ENCODE measurements around the gene MTFMT. TPM values are rescaled to one million over a fixed set of nuclear protein-coding genes. Genes with fewer than 3 reads are reported as not detected.

MTFMT gene
- total and polyA plus RNA-seq, 2 of the 13 experiments (the other 11 are each of a cell fraction or from before 2014, with no cell fraction given) = 9.9 to 23.2 TPM

GRCh38 chr15:64981812-64982431 is 47.5 kb downstream of the MTFMT start (continued):
- TF ChIP-seq ZFY (CRISPR knock-in tag; IDR thresholded peaks at IDR 0.05) = peak; percentile 36; the same call in 1 of the 2 replicates
- no peak for TF ChIP-seq ZNF18 (CRISPR knock-in tag; IDR thresholded peaks at IDR 0.05; ENCODE audit: insufficient replicate concordance)
- peak; percentile 31; the same call in 1 of the 2 replicates for TF ChIP-seq DRAP1 (CRISPR knock-in tag; IDR thresholded peaks at IDR 0.05)
- no peak for TF ChIP-seq HNRNPL (IDR thresholded peaks at IDR 0.05; ENCODE audit: low read depth, low read length)
- TF ChIP-seq MAFG (CRISPR knock-in tag; IDR thresholded peaks at IDR 0.05) = no peak
- TF ChIP-seq ZBTB8A (CRISPR knock-in tag; IDR thresholded peaks at IDR 0.05; ENCODE audit: borderline replicate concordance, low read depth) = no peak
- no peak for TF ChIP-seq ZBTB40 (IDR thresholded peaks at IDR 0.05)
- no peak for TF ChIP-seq ZBTB40 (CRISPR knock-in tag; IDR thresholded peaks at IDR 0.05)
- TF ChIP-seq ZNF12 (CRISPR knock-in tag; IDR thresholded peaks at IDR 0.05) = no peak
- TF ChIP-seq CCDC6 (CRISPR knock-in tag; IDR thresholded peaks at IDR 0.05) = no peak
- no peak for TF ChIP-seq KLF12 (CRISPR knock-in tag; IDR thresholded peaks at IDR 0.05; ENCODE audit: borderline replicate concordance)
- TF ChIP-seq HDAC2 (CRISPR knock-in tag; IDR thresholded peaks at IDR 0.05) = peak; percentile 70; the same call in 1 of the 2 replicates
- TF ChIP-seq ARID2 (CRISPR knock-in tag; IDR thresholded peaks at IDR 0.05; ENCODE audit: borderline replicate concordance) = no peak
- TF ChIP-seq ZNF574 (CRISPR knock-in tag; IDR thresholded peaks at IDR 0.05) = 0 out of 2 replicates have a peak, but pooled peaks have one; percentile 13
- no peak for TF ChIP-seq STAT5B (CRISPR knock-in tag; IDR thresholded peaks at IDR 0.05)
- no peak for TF ChIP-seq ETV5 (CRISPR knock-in tag; IDR thresholded peaks at IDR 0.05; ENCODE audit: borderline replicate concordance)
